ENCODE data around the gene NCOR2.

Gene NCOR2

GRCh38 chr12:124560146-124560890, 7.1 kb downstream of the NCOR2 start:
- DNase-seq (ENCODE audit: low read depth in 2 of 2), result no peak

- DNase-seq (ENCODE audit: low read depth in 2 of 2), result no peak
These were observed 8.0 kb downstream of the NCOR2 start for GRCh38 chr12:124559182-124560017.

DNA sequence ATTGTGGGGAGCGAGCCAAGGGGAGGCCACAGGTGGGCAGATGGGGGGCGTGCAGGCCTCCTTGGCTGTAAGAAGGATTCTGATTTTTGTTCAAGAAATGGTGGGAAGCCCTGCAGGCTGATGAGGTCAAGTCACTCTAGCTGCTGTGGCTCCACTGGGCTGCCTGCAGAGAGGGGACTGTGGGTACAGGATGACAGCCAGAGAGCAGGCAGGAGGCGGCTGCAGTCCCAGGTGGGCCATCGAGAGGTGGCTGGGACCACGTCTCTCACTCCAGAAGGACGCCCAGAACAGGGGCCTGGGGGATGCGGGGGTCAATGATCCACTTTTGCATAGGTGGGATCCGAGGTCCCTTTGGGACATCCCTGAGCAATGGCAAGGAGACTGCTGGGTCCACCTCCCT, 9.1 kb downstream of the NCOR2 start:
- DNase-seq (ENCODE audit: low read depth in 2 of 2), result no peak

GRCh38 chr12:124557518-124558223, 9.7 kb downstream of the NCOR2 start:
- no peak for DNase-seq (ENCODE audit: low read depth in 2 of 2)

GRCh38 chr12:124556896-124557501, 10.4 kb downstream of the NCOR2 start:
- DNase-seq (ENCODE audit: low read depth in 2 of 2), result no peak

- DNase-seq (ENCODE audit: low read depth in 2 of 2), result no peak
These were observed 11.3 kb downstream of the NCOR2 start for GRCh38 chr12:124556074-124556466.

DNA sequence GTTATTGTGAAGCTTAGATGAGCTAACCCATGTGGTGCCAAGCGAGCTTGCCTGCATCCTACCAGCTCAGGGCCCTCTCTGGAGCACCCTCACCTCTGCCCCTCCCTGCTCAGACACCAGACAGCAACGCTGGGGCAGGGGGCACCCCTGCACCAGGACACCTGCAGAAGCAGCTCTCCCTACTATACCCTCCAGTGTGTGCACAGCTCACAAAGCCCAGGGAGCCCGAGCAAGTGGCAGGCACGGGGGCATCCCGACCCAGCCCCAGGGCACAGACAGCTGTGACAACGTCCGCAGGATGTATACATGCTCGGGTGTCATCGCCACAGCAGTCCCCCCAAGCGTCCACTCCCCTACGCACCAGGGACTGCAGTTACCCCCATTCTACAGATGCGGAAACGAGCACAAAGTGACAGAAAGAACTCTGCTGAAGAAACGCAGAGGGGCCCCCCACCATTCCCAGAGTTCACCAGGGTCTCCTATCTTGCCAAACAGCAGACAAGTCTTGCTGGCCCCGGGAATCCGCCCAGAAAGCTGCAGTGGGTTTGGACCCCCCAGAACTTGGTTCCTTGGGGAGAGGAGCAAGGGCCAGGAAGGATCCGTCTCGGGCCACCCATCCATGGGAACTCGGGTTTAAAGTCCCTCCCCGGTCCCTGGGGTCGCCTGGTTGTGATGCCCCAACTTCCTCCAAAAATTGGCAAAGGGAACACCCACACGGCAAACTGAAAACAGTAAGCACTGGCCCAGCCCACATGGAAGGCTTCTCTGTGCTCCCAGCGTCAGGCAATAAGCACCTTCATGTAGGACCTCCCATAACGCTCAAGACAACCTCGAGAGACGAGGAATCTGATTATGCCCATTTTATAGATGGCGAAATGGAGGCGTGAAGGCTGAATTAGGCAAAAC, 12.0 kb downstream of the NCOR2 start:
- no peak for DNase-seq (ENCODE audit: low read depth in 2 of 2)

DNA sequence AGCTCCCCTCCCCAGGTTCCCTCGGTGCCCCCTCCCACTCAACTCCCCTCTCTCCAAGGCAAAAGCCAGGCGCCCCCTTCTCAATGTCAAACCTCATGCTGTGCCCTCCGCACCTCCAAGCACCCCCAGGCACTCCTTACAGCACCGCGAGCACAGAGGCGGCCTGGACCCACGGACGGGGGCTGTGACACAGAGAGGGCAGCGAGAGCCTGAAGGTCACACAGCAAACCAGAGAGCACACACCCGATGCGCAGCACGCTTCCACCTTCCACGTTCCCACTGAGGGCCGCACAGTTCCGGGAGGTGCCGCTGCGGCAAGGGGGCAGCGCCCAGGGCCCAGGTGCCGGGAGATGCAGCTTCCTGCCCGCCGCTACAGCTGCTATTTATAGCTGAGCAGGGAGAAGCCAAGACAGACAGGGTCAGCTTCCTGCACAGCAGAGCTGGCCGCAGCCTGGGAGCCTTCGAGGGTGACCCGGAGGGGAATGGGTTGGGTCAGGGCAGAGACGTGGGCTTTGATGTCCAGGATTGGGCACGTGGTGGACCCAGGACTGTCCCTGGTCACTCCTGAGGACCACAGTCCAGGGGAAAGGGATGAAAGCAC, 12.9 kb downstream of the NCOR2 start:
- no peak for DNase-seq (ENCODE audit: low read depth in 2 of 2)

DNA sequence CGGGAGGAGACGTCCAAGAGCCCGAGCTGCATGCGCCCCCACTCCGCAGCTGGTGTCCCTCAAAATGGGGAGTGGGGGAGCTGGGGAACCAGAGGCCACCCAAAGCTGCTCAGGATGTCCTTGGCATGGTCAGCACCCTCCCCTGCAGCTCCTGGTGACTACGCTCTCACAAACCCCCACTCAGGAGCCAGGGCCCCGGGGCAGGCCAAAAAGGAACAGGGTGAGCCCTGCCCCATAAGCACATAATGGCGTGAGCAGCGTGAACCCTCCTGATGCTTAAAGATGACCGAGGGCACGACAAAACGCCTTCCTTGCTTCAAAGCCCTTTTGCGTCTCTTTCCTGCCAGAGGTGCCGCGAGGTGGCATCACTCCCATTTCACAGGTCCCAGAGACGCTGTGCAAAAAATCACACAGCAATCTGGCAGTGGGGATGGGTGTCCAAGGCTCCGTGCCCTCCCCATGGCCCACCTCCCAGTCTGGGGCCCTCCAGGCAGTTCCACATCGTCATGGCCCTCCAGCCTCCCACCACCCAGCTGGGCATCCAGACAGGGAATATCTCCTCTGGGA, 13.5 kb downstream of the NCOR2 start:
- DNase-seq (ENCODE audit: low read depth in 2 of 2), result no peak

DNA sequence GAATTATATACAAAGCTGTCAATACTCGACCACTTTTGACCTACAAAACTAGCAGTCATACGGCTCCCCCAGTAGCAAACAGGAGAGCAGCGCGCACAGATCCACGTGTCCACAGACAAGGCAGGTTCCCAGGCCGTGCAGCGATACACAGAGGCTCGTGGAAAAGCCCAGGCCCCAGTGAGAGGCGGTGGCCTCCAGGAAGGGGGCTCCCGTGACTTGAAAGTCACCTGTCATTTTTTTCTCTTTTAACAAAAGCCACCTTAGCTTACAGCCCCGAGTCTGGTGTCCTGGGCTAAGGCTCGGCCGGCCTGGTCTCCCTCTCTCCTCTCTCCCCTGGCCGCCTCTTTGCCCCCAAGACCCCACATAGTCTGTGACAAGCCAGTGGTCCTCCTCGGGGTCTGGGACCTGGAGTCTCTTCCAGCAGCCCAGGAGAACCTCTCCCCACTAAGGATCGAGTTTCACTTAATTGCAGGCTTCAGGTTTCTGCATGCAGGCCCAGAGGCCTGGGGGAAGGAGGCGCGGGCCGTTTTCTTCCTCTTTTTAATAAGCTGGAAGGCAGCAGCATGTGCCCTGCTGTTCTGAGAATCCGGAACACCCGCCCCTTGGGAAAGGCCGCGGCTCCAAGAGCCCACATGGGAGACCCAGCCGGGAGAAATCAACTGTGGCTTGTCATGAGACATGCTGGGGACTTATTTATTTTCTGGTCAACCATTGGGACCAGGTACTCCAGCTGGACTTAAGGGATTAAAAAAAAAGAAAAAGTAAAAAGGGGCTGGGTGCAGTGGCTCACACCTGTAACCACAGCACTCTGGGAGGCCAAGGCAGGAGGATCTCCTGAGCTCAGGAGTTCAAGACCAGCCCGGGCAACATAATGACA, 15.9 kb downstream of the NCOR2 start:
- no peak for DNase-seq (ENCODE audit: low read depth in 2 of 2)

DNA sequence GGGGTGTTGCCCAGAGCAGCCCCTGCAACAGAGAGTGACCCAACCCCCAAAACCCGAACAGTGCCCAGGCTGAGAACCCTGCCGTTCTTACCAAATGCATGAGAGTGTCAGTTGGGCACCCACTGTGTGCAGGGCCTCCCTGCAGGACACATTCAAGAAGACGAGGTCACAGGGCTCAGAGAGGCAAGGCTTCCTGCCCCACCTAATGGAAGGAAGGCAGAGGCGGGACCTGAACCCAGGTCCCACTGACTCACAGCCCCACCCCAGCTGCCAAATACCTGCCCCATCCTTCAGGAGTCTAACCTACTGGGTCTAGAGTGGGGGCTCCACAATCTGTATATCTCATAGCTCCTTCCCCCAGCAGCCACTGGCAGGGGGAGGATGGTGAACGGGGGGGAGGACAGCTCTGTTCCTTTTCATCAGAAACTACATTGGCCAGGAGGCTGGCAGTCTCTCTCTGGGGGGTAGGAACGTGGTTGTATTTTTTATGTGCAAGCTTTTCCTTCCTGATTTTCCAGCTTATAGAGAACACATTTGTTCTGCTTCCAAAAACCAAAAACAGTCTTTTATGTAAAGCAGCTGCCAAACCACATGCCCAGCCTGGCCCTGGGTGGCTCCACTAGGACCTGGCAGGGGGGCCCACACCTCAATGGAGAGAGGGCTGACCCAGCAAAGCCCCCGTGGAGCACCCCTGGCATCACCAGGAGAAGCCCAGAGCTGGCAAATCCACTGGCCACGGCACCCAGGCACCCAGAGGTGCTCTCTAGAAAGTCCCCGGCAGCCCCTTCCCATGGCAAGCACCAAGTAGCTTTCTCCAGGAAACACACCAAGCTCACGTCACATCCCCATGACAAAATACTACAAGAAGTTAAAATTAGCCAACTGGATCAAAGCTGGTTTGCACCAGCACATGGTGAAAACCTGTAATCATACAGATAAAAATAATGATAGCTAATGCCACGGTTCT, 17.0 kb downstream of the NCOR2 start:
- DNase-seq (ENCODE audit: low read depth in 2 of 2), result no peak

GRCh38 chr12:124549629-124550028, 17.8 kb downstream of the NCOR2 start:
- no peak for DNase-seq (ENCODE audit: low read depth in 2 of 2)

DNA sequence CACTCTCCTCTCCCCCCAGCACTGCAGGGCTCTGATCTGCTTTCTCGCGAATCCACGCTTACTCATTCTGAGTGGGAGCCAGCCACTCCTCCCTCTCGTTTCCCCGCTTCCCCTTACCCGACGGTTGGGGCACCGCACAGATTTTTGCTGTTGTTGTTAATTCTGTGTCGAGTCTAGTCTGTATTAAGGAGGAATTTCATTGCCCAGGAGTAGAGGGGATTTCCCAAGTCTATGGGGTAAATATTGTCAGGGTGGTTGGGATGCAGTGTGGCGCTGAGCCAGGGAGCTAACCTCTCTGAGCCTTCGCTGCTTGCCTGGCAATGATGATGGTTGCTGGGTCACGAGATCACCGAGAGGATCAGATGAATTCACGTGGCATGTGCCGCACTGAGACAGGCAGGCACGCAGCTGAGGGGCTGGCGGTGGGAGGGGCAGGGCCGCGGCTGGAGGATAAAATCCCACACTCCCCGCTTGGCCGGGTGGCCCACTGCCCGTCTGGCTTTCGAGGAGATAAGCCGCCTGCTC, 18.5 kb downstream of the NCOR2 start:
- DNase-seq (ENCODE audit: low read depth in 2 of 2), result no peak

DNA sequence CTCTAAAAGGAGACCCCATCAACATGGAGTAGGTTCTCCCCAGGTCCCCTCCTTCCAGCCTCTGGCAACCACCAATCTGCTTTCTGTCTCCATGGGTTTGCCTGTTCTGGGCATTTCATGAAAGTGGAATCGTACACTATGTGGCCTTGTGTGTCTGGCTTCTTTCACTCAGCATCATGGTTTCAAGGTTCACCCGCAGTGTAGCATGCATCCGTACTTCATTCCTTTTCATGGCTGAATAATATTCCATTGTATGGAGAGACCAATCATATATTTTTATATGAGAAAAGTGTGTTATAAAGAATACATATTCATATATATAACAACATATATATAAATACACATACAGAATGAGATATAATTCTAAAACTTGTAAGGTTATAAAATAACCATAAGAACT, 19.8 kb downstream of the NCOR2 start:
- DNase-seq (ENCODE audit: low read depth in 2 of 2), result no peak

DNA sequence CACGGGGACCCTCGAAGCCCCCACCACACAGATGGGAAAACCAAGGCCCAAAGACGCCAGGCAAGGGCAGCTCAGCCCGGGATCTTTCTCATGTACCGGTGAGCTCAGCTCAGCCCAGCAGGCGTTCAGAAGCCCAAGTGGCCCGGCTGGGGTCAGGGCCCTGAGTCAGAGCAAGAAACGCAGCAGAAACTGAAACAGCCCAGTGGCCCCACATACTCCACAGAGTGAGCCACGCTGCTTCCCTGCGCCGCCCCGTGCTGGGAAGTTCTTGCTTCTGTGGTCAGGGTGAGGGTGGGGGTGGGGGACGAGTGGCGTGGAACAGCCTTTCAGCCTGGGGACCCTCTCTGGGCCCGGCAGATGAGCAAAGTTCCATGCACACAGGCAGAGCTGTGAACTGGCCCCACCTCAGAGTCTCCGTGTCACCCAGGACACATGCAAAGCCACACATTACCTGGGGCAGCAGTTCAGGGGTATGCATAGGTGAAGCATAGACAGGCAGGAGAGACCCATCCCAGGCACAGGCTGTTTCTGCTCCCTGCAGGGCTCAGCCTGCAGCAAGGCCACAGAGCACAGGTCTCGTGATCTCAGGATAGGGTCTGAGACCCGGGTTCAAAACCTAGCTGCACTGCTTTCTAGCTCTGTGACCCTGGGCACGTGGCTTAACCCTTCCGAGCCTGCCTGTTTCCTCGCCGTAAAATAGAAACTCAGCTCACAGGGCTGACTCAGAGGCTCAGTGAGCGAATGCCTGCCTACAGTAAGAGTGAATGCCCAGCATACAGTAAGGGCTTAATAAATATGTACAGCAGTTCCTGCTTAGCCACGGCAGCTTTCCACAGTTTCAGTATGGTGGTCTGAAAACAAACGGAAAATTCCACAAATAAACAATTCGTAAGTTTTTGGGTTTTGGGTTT, 21.6 kb downstream of the NCOR2 start:
- no peak for DNase-seq (ENCODE audit: low read depth in 2 of 2)

DNA sequence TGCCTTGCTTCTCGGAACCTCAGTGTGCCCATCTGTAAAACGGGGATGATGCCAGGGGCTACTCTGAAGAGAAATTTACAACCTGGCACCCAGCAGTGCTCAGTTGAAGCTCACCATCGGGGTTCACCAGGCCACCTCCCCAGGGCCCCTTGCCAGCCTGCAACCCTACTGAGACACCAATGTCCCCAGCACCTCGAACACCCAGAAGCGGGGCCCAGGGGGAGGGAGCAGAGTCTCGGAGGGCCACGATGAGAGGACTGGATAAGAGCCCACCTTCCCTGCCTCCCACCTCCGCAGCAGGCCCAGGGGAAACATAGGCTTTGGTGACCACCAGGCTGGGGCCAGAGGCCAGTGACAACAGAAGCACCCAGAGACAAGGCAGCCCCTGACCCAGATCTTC, 22.4 kb downstream of the NCOR2 start:
- DNase-seq (ENCODE audit: low read depth in 2 of 2), result no peak
